Neural cell (in vitro differentiated cells): ENCODE data around the gene CNTN6. TPM values are rescaled to one million over a fixed set of nuclear protein-coding genes. Genes with fewer than 3 reads are reported as not detected.

Experiments used
- H2AFZ ChIP-seq: fragments of 200-600, 300-800 bp; sonication (generic), shearing (Covaris generic); 2 replicates; pipeline ENCODE4 v1.6.0; 2014; ENCODE audit warnings: low read depth, mild to moderate bottlenecking, antibody characterized with exemption, low read length, moderate library complexity
- H3F3A ChIP-seq: fragments of 200-600 bp; shearing (Covaris generic); 2 replicates; pipeline ENCODE4 v1.6.1; 2016; ENCODE audit warnings: mild to moderate bottlenecking, moderate library complexity, mixed read lengths, antibody characterized with exemption, low read length; ENCODE audit not compliant: insufficient read depth, poor library complexity, severe bottlenecking
- H3K27ac ChIP-seq: fragments of 200-600, 300-800 bp; sonication (generic), shearing (Covaris generic); 2 replicates; pipeline ENCODE4 v1.5.1; 2014; ENCODE audit warnings: mild to moderate bottlenecking, low read length, moderate library complexity
- H3K27me3 ChIP-seq: fragments of 300-800, 200-600 bp; sonication (generic), shearing (Covaris generic); 2 replicates; pipeline ENCODE4 v1.6.0; 2014; ENCODE audit warnings: mild to moderate bottlenecking, low read depth, low read length, moderate library complexity; ENCODE audit not compliant: insufficient read depth
- H3K36me3 ChIP-seq: fragments of 300-800, 200-600 bp; sonication (generic), shearing (Covaris generic); 2 replicates; pipeline ENCODE4 v1.5.1; 2014; ENCODE audit warnings: mild to moderate bottlenecking, antibody characterized with exemption, low read length, moderate library complexity; ENCODE audit not compliant: insufficient read depth
- H3K4me2 ChIP-seq: fragments of 300-800, 200-600 bp; sonication (generic), shearing (Covaris generic); 2 replicates; pipeline ENCODE4 v1.6.0; 2014; ENCODE audit warnings: mild to moderate bottlenecking, low read length
- H3K4me3 ChIP-seq: fragments of 300-800, 200-600 bp; sonication (generic), shearing (Covaris generic); 2 replicates; pipeline ENCODE4 v1.5.1; 2014; ENCODE audit warnings: mild to moderate bottlenecking, low read length, moderate library complexity
- H3K79me2 ChIP-seq: fragments of 200-600 bp; shearing (Covaris generic); replicated peaks from 2 replicates; pipeline ENCODE4 v1.6.0; 2014; ENCODE audit warnings: mild to moderate bottlenecking, low read length, moderate library complexity; ENCODE audit not compliant: insufficient read depth
- H3K9ac ChIP-seq: fragments of 300-800, 200-600 bp; sonication (generic), shearing (Covaris generic); 2 replicates; pipeline ENCODE4 v1.6.1; 2016; ENCODE audit warnings: mild to moderate bottlenecking, low read length, mixed read lengths
- H3K9me2 ChIP-seq: fragments of 200-600 bp; shearing (Covaris generic); 2 replicates; pipeline ENCODE4 v1.6.1; 2016; ENCODE audit warnings: mild to moderate bottlenecking, low read length, mixed read lengths; ENCODE audit not compliant: insufficient read depth
- H3K9me3 ChIP-seq: fragments of 200-600, 300-800 bp; sonication (generic), shearing (Covaris generic); 2 replicates; pipeline ENCODE4 v1.6.1; 2016; ENCODE audit warnings: mild to moderate bottlenecking, mixed run types, low read length, moderate library complexity, mixed read lengths
- H4K20me1 ChIP-seq: fragments of 200-600 bp; shearing (Covaris generic); 2 replicates; pipeline ENCODE4 v1.6.1; 2016; ENCODE audit warnings: mild to moderate bottlenecking, mixed run types; ENCODE audit not compliant: insufficient read depth
- EP300 ChIP-seq: fragments of 450-650 bp; conservative IDR thresholded peaks from 2 replicates; pipeline ENCODE4 v1.6.1; 2014; ENCODE audit warnings: antibody characterized with exemption, mild to moderate bottlenecking, moderate library complexity; ENCODE audit not compliant: poor library complexity, severe bottlenecking
- EZH2 ChIP-seq: fragments of 200-600, 300-800 bp; shearing (Covaris generic), sonication (generic); IDR thresholded peaks from 2 replicates; pipeline ENCODE4 v1.6.1; 2014; ENCODE audit warnings: antibody characterized with exemption, low read length, borderline replicate concordance, mild to moderate bottlenecking; ENCODE audit not compliant: insufficient read depth, poor library complexity, severe bottlenecking
- MXI1 ChIP-seq: fragments of 450-650 bp; conservative IDR thresholded peaks from 2 replicates; pipeline ENCODE4 v1.6.1; 2014; ENCODE audit warnings: antibody characterized with exemption, mild to moderate bottlenecking; ENCODE audit not compliant: poor library complexity, severe bottlenecking
- POLR2AphosphoS5 ChIP-seq: IDR thresholded peaks from 2 replicates; pipeline ENCODE4 v1.6.1; 2012
- RAD21 ChIP-seq: fragments of 450-650 bp; conservative IDR thresholded peaks from 2 replicates; pipeline ENCODE4 v1.6.1; 2014; ENCODE audit warnings: antibody characterized with exemption, mild to moderate bottlenecking, moderate library complexity
- SMC3 ChIP-seq: fragments of 450-650 bp; conservative IDR thresholded peaks from 2 replicates; pipeline ENCODE4 v1.6.1; 2014; ENCODE audit warnings: antibody characterized with exemption, mild to moderate bottlenecking, moderate library complexity; ENCODE audit not compliant: poor library complexity
- TAF1 ChIP-seq: IDR thresholded peaks from 2 replicates; pipeline ENCODE4 v1.6.1; 2012; ENCODE audit warnings: low read depth
- polyA plus RNA-seq: library from polyadenylated mRNA; depleted of rRNA; stranded (reverse); fragments of >200 nt; gene quantifications from 2 replicates; pipeline ENCODE4 v1.2.3, GENCODE V29; 2014
- TF ChIP-seq, protein P1 (sequence below): fragments of 450-650 bp; IDR thresholded peaks from 2 replicates; pipeline ENCODE4 v1.5.1; 2014; ENCODE audit warnings: antibody characterized with exemption, mild to moderate bottlenecking, moderate library complexity; ENCODE audit not compliant: poor library complexity, severe bottlenecking
- TF ChIP-seq, protein P2 (sequence below): IDR thresholded peaks from 2 replicates; pipeline ENCODE4 v1.6.1; 2012; ENCODE audit warnings: borderline replicate concordance

Gene CNTN6
- polyA plus RNA-seq, 1 donor from 2014 or later: 1.8 TPM

DNA sequence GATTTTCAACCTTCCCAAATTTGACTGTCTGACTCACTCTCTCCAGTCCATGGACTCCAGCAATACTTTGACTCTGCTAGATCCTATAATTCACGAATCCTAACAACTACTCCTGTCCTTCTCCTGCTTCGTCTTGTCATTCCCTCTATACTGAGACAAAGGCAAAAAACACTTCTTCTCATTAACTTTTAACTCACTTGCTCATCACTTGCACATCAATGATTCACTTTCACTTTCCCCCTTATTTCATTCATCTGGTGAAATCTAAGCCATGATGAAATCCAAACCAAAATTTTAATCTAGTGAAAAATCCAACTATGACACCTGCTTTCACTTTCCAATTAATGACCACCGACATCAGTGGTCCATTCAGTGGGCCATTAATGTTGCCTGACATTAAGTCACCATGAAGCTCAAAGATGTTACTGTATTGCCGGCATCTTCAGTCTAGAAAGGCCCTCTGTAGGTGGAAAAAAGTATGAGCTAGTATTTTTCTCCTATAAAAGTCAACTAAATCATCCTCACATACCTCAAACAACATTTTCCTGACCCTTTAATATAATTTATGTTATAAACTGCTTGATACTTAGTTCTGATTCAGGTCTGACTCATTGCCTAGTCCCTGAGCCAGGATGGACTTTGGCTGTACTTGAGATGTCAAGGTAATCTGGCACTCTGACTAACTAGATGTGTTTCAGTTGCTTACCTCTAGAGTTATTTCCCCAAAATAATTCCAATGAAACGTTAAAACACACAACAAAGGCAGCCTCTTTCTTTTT, 158.6 kb downstream of the CNTN6 start:
- H3F3A ChIP-seq: no peaks in the 10 kb centered on the region
- no peak for TF ChIP-seq POLR2AphosphoS5
- no peak for TF ChIP-seq SMC3
- TF ChIP-seq EP300: no peak
- TF ChIP-seq EZH2: no peak
- TF ChIP-seq RAD21: no peak
- TF ChIP-seq, protein P1, sequence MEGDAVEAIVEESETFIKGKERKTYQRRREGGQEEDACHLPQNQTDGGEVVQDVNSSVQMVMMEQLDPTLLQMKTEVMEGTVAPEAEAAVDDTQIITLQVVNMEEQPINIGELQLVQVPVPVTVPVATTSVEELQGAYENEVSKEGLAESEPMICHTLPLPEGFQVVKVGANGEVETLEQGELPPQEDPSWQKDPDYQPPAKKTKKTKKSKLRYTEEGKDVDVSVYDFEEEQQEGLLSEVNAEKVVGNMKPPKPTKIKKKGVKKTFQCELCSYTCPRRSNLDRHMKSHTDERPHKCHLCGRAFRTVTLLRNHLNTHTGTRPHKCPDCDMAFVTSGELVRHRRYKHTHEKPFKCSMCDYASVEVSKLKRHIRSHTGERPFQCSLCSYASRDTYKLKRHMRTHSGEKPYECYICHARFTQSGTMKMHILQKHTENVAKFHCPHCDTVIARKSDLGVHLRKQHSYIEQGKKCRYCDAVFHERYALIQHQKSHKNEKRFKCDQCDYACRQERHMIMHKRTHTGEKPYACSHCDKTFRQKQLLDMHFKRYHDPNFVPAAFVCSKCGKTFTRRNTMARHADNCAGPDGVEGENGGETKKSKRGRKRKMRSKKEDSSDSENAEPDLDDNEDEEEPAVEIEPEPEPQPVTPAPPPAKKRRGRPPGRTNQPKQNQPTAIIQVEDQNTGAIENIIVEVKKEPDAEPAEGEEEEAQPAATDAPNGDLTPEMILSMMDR: no peak
- TF ChIP-seq, protein P2, sequence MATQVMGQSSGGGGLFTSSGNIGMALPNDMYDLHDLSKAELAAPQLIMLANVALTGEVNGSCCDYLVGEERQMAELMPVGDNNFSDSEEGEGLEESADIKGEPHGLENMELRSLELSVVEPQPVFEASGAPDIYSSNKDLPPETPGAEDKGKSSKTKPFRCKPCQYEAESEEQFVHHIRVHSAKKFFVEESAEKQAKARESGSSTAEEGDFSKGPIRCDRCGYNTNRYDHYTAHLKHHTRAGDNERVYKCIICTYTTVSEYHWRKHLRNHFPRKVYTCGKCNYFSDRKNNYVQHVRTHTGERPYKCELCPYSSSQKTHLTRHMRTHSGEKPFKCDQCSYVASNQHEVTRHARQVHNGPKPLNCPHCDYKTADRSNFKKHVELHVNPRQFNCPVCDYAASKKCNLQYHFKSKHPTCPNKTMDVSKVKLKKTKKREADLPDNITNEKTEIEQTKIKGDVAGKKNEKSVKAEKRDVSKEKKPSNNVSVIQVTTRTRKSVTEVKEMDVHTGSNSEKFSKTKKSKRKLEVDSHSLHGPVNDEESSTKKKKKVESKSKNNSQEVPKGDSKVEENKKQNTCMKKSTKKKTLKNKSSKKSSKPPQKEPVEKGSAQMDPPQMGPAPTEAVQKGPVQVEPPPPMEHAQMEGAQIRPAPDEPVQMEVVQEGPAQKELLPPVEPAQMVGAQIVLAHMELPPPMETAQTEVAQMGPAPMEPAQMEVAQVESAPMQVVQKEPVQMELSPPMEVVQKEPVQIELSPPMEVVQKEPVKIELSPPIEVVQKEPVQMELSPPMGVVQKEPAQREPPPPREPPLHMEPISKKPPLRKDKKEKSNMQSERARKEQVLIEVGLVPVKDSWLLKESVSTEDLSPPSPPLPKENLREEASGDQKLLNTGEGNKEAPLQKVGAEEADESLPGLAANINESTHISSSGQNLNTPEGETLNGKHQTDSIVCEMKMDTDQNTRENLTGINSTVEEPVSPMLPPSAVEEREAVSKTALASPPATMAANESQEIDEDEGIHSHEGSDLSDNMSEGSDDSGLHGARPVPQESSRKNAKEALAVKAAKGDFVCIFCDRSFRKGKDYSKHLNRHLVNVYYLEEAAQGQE: no peak
- TF ChIP-seq TAF1: no peak
- TF ChIP-seq MXI1: no peak
- H3K9me2 ChIP-seq: no peaks in the 10 kb centered on the region
- no peak overlapping the region for H3K9ac ChIP-seq
- H3K27me3 ChIP-seq: no peaks in the 10 kb centered on the region
- no peak overlapping the region for H3K4me3 ChIP-seq
- no peaks in the 10 kb centered on the region for H4K20me1 ChIP-seq
- H2AFZ ChIP-seq: no peak overlapping the region
- H3K36me3 ChIP-seq: no peaks in the 10 kb centered on the region
- no peak overlapping the region for H3K27ac ChIP-seq
- H3K79me2 ChIP-seq: no peaks in the 10 kb centered on the region
- H3K9me3 ChIP-seq: no peaks in the 10 kb centered on the region
- no peak overlapping the region for H3K4me2 ChIP-seq

DNA sequence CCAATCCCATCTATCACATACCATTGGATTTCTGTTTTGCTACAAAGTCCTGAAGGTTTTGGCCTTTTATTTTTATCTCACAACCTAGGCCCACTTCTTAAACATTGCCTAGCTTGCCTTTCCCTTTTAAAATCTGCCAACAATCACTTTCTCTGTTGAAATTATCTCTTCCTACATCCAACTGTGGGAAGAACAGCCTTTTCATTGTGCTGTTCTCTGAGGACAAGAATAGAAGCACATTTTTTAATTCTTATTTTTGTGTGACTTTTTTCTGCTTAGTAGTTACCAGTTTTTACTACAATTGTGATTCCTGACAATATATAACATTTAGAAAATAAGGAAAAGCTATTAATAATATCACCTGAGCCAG, 159.2 kb downstream of the CNTN6 start:
- Histone ChIP-seq H3K27me3 (no peaks in the 10 kb centered on the region), H3K4me3 (no peak overlapping the region), H3K9me3 (no peaks in the 10 kb centered on the region), H3F3A (no peaks in the 10 kb centered on the region), H3K9me2 (no peaks in the 10 kb centered on the region), H3K4me2 (no peak overlapping the region), H2AFZ (no peak overlapping the region), H3K36me3 (no peaks in the 10 kb centered on the region), H3K79me2 (no peaks in the 10 kb centered on the region), H3K9ac (no peak overlapping the region), H4K20me1 (no peaks in the 10 kb centered on the region), H3K27ac (no peak overlapping the region)
- TF ChIP-seq, protein P2: no peak
- TF ChIP-seq SMC3: no peak
- TF ChIP-seq, protein P1: no peak
- no peak for TF ChIP-seq EZH2
- TF ChIP-seq MXI1: no peak
- TF ChIP-seq POLR2AphosphoS5: no peak
- TF ChIP-seq RAD21: no peak
- TF ChIP-seq TAF1: no peak
- no peak for TF ChIP-seq EP300
